Fibroblast of lung (primary cell): ENCODE measurements around the gene TBC1D30. TPM values are rescaled to one million over a fixed set of nuclear protein-coding genes. Genes with fewer than 3 reads are reported as not detected.

ENCODE experiments used
- DNase-seq, 2 donors: peaks; one replicate each; pipeline versions ENCODE4 v3.0.0 to v3.0.0-alpha.2; 2010; ENCODE audit warnings: low read depth in 2 of 2
- H2AFZ ChIP-seq: 2 replicates; pipeline ENCODE4 v1.5.1; 2012; ENCODE audit warnings: low read length, control low read depth, inconsistent platforms
- H3K27ac ChIP-seq: 2 replicates; pipeline ENCODE4 v1.5.1; 2011; ENCODE audit warnings: low read length, control low read depth; ENCODE audit not compliant: insufficient read depth
- H3K27me3 ChIP-seq: 2 replicates; pipeline ENCODE4 v1.5.1; 2011; ENCODE audit warnings: mild to moderate bottlenecking, low read length; ENCODE audit not compliant: control insufficient read depth, insufficient read depth
- H3K36me3 ChIP-seq: 2 replicates; pipeline ENCODE4 v1.5.1; 2011; ENCODE audit warnings: low read length; ENCODE audit not compliant: control insufficient read depth, insufficient read depth
- H3K4me1 ChIP-seq: 2 replicates; pipeline ENCODE4 v1.5.1; 2011; ENCODE audit warnings: low read length; ENCODE audit not compliant: control insufficient read depth, insufficient read depth; ENCODE audit errors: extremely low read depth
- H3K4me2 ChIP-seq: 2 replicates; pipeline ENCODE4 v1.5.1; 2011; ENCODE audit warnings: low read length, control low read depth; ENCODE audit not compliant: insufficient read depth; ENCODE audit errors: extremely low read depth
- H3K4me3 ChIP-seq, 4 experiments: fragments of 200-600 bp in 1 of 4; sonication (generic) in 1 of 4; replicated peaks in 1 of 4; 2 replicates each; pipeline ENCODE4 v1.5.1; 2011 to 2016; ENCODE audit warnings: low read length in 4 of 4, low read depth in 3 of 4, mild to moderate bottlenecking in 3 of 4, control low read depth in 2 of 4, inconsistent platforms in 1 of 4, mixed read lengths in 1 of 4; ENCODE audit not compliant: insufficient read depth in 1 of 4; ENCODE audit errors: control extremely low read depth in 1 of 4
- H3K79me2 ChIP-seq: 2 replicates; pipeline ENCODE4 v1.5.1; 2012; ENCODE audit warnings: mild to moderate bottlenecking, low read length, inconsistent platforms; ENCODE audit not compliant: control insufficient read depth, insufficient read depth
- H3K9ac ChIP-seq: 2 replicates; pipeline ENCODE4 v1.5.1; 2011; ENCODE audit warnings: mild to moderate bottlenecking, low read length, control low read depth; ENCODE audit not compliant: insufficient read depth
- H3K9me3 ChIP-seq: 2 replicates; pipeline ENCODE4 v1.5.1; 2012; ENCODE audit warnings: low read depth, low read length; ENCODE audit not compliant: control insufficient read depth, insufficient read depth
- H4K20me1 ChIP-seq: 2 replicates; pipeline ENCODE4 v1.5.1; 2011; ENCODE audit warnings: low read length; ENCODE audit not compliant: control insufficient read depth, insufficient read depth; ENCODE audit errors: extremely low read depth
- EZH2 ChIP-seq: IDR thresholded peaks from 2 replicates; pipeline ENCODE4 v1.5.1; 2012; ENCODE audit warnings: low read length, control low read depth, mild to moderate bottlenecking; ENCODE audit errors: missing control alignments
- polyA plus RNA-seq, 2 donors: library from polyadenylated mRNA; depleted of rRNA in 1 of 2; stranded (reverse) in 1 of 2; unstranded in 1 of 2; fragments of >200 nt; gene quantifications; 2 replicates each; pipeline ENCODE4 v1.2.1, GENCODE V29; 2011 to 2012; ENCODE audit warnings: missing spikeins in 1 of 2
- total RNA-seq: library from RNA; depleted of rRNA; stranded (reverse); fragments of >200 nt; gene quantifications from 2 replicates; pipeline ENCODE4 v1.2.1, GENCODE V29; 2014
- TF ChIP-seq, protein P1 (sequence below), 2 donors: IDR thresholded peaks in 1 of 2; conservative IDR thresholded peaks in 1 of 2; 1 replicate in 1 of 2; 2 replicates in 1 of 2; pipeline ENCODE4 v1.5.1; 2011 to 2012; ENCODE audit warnings: low read length in 2 of 2, control low read depth in 1 of 2, inconsistent platforms in 1 of 2, low read depth in 1 of 2, mild to moderate bottlenecking in 1 of 2

Gene TBC1D30
- total and polyA plus RNA-seq, 2 donors (not counting 1 experiment from before 2014, with no cell fraction given): 0.24 to 0.66 TPM

GRCh38 chr12:64791036-64791435, 33.4 kb upstream of the TBC1D30 start:
- Histone ChIP-seq H3K9ac (no peak overlapping the region), H3K79me2 (no peaks in the 10 kb centered on the region), H3K9me3 (no peaks in the 10 kb centered on the region), H3K27ac (no peak overlapping the region), H2AFZ (no peak overlapping the region), H3K4me3 (no peak overlapping the region), H4K20me1 (no peaks in the 10 kb centered on the region), H3K36me3 (no peaks in the 10 kb centered on the region), H3K4me1 (no peaks in the 10 kb centered on the region), H3K4me2 (no peak overlapping the region), H3K27me3 (peaks cover 6% of the 10 kb centered on the region)
- TF ChIP-seq, protein P1, sequence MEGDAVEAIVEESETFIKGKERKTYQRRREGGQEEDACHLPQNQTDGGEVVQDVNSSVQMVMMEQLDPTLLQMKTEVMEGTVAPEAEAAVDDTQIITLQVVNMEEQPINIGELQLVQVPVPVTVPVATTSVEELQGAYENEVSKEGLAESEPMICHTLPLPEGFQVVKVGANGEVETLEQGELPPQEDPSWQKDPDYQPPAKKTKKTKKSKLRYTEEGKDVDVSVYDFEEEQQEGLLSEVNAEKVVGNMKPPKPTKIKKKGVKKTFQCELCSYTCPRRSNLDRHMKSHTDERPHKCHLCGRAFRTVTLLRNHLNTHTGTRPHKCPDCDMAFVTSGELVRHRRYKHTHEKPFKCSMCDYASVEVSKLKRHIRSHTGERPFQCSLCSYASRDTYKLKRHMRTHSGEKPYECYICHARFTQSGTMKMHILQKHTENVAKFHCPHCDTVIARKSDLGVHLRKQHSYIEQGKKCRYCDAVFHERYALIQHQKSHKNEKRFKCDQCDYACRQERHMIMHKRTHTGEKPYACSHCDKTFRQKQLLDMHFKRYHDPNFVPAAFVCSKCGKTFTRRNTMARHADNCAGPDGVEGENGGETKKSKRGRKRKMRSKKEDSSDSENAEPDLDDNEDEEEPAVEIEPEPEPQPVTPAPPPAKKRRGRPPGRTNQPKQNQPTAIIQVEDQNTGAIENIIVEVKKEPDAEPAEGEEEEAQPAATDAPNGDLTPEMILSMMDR (conservative IDR thresholded peaks at IDR 0.05 in 1 of 2, IDR thresholded peaks at IDR 0.05 in 1 of 2; ENCODE audit: low read depth in 1 of 2, low read length in 2 of 2): no peak
- no peak for TF ChIP-seq EZH2
- no peak for DNase-seq

- peaks cover 6% of the 10 kb centered on the region for H3K27me3 ChIP-seq
- no peaks in the 10 kb centered on the region for H4K20me1 ChIP-seq
- H3K79me2 ChIP-seq: no peaks in the 10 kb centered on the region
- no peaks in the 10 kb centered on the region for H3K4me1 ChIP-seq
- no peak for TF ChIP-seq EZH2
- TF ChIP-seq, protein P1 (conservative IDR thresholded peaks at IDR 0.05 in 1 of 2, IDR thresholded peaks at IDR 0.05 in 1 of 2; ENCODE audit: low read depth in 1 of 2, low read length in 2 of 2): no peak
- H3K9me3 ChIP-seq: no peaks in the 10 kb centered on the region
- H3K4me2 ChIP-seq: no peak overlapping the region
- no peak overlapping the region for H2AFZ ChIP-seq
- no peak overlapping the region for H3K4me3 ChIP-seq
- H3K36me3 ChIP-seq: no peaks in the 10 kb centered on the region
- no peak overlapping the region for H3K9ac ChIP-seq
- H3K27ac ChIP-seq: no peak overlapping the region
- no peak for DNase-seq
Observed at GRCh38 chr12:64792128-64792527, 32.3 kb upstream of the TBC1D30 start.

GRCh38 chr12:64793610-64794009, 30.8 kb upstream of the TBC1D30 start:
- H3K4me3 ChIP-seq: no peak overlapping the region
- H4K20me1 ChIP-seq: no peaks in the 10 kb centered on the region
- no peak overlapping the region for H3K9ac ChIP-seq
- H3K9me3 ChIP-seq: no peaks in the 10 kb centered on the region
- H3K27me3 ChIP-seq: peaks cover 6% of the 10 kb centered on the region
- no peaks in the 10 kb centered on the region for H3K4me1 ChIP-seq
- no peak overlapping the region for H3K27ac ChIP-seq
- no peak overlapping the region for H3K4me2 ChIP-seq
- H2AFZ ChIP-seq: no peak overlapping the region
- H3K79me2 ChIP-seq: no peaks in the 10 kb centered on the region
- no peak for DNase-seq
- no peaks in the 10 kb centered on the region for H3K36me3 ChIP-seq
- no peak for TF ChIP-seq EZH2
- TF ChIP-seq, protein P1 (conservative IDR thresholded peaks at IDR 0.05 in 1 of 2, IDR thresholded peaks at IDR 0.05 in 1 of 2; ENCODE audit: low read depth in 1 of 2, low read length in 2 of 2): no peak
